22Rv1 (cell line): ENCODE measurements around the gene HELZ.
"Not testable (repeated sequence)": the region's sequence is repeated elsewhere in the genome, so short reads cannot be mapped to it uniquely, and the experiment has no call there.

ENCODE experiments used
- CTCF ChIP-seq: fragments of 450-650 bp; IDR thresholded peaks from 2 replicates; pipeline ENCODE4 v1.5.1; 2017; ENCODE audit warnings: mild to moderate bottlenecking
- ZFX ChIP-seq: fragments of 450-650 bp; IDR thresholded peaks from 2 replicates; pipeline ENCODE4 v1.6.1; 2017; ENCODE audit warnings: antibody characterized with exemption, borderline replicate concordance

GRCh38 chr17:67251586-67251985 lies 6.6 kb upstream of the HELZ start:
- TF ChIP-seq CTCF, ZFX: not testable (repeated sequence)
